Measurements from ENCODE around the gene RGL1.

The RGL1 gene

DNA sequence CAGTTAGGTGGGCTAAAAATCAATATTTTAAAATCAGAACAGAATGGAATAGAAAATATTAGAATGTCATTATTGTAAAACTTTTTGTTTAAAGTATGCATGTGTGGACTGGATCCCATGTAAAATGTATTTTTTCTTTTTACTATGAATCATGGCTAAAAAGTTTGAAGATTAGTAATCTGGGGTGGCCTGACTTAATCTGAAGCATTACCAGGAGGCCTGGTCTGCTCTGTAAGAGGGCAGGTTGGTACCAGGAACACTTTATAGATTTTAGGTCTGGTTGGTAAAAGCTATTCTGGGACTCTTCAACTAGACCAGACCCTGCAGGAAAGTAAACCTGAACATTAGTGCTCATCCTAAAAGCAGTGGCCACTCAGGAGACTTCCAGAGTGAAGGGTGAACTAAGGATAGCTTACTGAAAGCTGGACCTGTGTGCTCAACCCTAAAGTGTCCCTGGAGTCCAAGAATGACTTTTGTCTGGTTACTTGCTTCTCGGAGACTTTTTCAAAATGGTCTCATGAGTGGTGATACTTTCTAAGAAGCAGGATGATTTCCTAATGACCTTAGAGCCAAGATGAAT lies 16.5 kb downstream of the RGL1 start:
- DNase-seq (ENCODE audit: low read depth in 1 of 2, low spot score in 1 of 2), result no peak

DNA sequence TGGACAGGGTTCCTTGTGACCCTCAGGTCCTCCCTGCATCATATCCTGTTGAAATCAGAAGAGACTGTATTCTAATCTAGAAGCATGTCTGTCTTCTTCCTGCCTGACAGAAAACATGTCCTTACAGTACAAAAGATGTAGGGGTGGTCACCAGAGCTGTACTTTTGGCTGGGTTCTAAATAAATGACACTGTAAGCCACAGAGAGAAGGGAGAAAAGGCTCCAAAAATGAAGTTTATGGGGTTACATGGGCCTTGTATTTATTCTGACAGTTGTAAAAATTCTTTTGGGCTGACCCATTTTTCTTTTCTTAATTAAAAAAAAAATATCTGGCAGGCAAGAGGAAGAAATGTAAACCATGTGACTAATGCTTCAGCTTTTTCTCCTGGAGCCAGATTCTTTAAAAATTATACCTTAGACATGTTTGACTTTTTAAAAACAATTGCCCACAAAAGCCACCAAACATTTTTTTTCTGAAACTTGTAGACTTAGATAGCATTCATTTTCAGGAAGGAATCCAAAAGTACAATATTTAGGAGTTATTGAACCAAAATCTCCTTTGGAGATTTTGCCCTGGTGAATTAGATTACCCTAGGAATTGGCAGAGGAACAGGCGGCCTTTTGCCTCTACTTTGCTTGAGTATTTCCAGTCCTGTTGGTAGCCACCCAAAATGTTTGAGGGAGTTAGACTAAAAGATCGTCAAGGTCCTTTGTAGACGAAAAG lies 17.1 kb downstream of the RGL1 start:
- no peak for DNase-seq (ENCODE audit: low read depth in 1 of 2, low spot score in 1 of 2)

DNA sequence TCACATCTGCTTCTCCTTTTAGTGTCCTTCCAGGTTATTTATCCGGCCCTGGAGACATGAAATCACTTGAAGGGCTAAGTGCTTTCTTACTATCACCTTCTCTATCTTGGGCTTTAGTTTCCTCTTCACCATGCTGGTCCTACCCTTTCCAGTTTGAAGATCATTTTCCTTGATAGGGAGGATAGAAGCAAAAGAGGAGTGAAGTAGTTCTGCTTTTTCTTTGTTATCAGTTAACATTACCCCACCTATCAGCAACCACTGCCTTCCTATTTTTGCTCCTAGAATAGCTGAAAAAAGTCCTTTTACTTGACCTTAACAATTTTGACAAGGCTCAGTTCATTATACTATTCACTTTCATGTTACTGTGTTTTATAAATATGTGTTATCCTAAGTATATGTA lies 19.4 kb downstream of the RGL1 start:
- DNase-seq (ENCODE audit: low read depth in 1 of 2, low spot score in 1 of 2), result no peak

DNA sequence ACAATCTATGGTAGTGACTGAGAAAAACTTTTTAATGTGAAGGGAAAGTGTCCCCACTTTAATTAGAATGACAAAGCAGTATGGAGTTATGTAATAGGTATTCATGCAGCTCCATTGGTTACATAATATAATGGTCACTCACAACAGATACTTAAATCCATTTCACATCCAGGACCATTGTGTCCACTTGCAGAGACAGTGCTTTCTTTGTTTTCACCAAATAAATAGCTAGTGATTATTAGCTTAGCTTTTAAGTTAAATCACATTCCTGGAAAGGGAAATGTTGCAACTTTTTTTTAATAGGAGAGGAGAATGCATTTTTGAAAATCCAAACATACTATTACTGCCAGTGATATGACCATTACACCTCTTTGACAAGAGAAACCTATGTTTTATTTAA lies 22.9 kb downstream of the RGL1 start:
- DNase-seq (ENCODE audit: low read depth in 1 of 2, low spot score in 1 of 2), result no peak

DNA sequence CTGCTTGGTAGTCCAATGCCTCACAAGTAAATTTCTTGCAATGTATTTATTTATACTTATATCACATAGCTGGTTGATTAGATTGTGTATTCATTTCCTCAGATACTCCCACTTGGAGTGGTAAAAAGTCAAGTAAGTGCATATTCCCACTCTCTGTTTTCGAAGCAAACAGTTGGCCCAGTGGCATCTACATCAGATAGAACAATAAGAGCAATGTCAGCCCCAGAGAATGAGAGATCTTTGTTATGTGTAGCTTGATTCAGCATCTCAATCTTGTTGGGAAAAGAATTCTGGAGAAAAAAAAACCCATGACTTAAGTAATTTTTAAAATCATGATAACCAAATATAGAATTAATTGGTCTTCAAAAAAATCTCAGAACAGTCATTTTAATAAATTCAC lies 25.5 kb downstream of the RGL1 start:
- DNase-seq (ENCODE audit: low read depth in 1 of 2, low spot score in 1 of 2), result no peak

DNA sequence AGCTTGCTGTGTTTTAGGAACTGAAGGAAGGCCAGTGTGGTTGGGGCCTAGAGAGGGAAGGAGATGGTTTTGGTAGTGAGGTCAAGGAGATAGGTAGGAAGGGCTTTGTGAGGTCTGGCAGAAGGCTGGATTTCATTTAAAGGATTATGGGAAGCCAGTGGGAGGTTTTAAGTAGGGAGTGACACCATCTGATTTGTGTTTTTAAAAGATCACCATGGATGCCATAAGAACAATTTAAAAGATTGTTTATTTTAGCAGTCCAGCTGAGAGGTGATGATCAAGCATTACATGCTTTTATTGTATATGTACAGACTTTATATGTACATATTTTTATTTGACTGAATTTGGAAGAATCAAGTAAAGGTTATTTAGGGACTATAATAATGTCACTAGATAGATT lies 26.4 kb downstream of the RGL1 start:
- no peak for DNase-seq (ENCODE audit: low read depth in 1 of 2, low spot score in 1 of 2)

DNA sequence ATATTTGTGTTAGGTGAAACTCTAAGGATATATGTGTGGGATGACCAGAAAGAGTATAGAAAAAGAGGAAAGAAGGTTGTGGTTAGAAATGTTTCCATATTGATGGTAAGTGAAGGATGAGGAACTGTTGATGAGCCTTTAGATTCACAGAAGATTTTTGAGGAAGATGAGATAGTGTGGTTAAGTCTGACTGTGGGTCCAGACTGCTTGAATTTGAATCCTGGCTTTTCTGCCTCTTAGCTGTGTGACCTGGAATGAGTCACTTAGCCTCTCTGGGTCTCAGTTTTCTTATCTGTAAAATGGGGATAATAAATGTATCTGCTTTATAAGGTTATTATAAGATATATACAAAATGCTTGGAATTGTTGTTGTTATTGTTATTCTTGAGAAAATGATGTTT lies 27.5 kb downstream of the RGL1 start:
- DNase-seq (ENCODE audit: low read depth in 1 of 2, low spot score in 1 of 2), result no peak

DNA sequence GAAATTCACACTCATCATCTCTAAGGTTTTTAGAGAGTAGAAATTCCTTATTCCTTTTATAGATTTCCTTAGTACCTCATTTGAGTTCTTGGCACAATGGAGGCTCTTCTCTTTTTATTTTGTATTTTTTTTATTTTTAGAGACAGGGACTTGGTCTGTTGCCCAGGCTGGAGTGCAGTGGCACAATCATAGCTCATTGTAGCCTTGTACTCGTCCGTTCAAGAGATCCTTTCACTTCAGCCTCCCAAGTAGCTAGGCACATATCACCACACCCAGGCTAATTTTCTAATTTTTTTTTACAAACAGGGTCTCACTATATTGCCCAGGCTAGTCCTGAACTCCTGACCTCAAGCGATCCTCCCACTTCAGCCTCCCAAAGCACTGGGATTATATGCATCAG lies 29.6 kb downstream of the RGL1 start:
- DNase-seq (ENCODE audit: low read depth in 1 of 2, low spot score in 1 of 2), result no peak

DNA sequence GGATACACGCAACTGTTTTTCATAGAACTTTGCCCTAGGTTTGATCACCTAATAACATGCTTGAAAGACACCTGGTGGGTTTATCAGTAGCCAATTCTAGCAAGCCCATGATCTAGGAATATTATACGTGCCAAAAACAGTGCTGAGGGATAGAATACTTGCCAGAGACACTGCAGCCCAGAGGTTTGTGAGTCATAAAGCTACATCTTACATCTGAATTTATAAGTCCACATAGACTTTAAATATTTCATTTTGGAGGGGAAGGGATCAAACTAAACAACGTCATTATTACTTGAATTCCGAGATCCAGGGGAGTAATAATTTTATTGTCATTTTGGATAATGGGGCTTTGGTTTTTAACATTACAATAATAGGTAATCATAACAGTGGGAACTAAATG lies 31.7 kb downstream of the RGL1 start:
- DNase-seq (ENCODE audit: low read depth in 1 of 2, low spot score in 1 of 2), result no peak

DNA sequence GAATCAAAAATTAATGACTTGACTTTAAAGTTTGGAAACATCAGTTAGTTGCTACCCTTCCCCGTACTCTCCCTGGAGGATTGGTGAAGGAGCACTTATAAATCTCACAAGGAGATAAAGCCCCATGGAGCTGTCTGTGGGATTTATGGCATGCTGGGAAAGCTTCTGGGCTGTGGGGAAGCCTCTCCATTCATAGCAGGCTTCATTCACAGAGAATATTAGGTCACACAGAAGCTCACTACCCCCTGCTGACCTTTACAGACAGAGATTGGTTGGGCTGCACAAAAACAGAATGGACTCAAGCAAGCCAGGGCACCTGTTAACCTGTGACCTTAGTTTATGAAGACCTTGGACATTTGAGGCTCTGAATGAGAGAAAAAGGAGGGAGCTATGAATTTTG lies 32.1 kb downstream of the RGL1 start:
- no peak for DNase-seq (ENCODE audit: low read depth in 1 of 2, low spot score in 1 of 2)

DNA sequence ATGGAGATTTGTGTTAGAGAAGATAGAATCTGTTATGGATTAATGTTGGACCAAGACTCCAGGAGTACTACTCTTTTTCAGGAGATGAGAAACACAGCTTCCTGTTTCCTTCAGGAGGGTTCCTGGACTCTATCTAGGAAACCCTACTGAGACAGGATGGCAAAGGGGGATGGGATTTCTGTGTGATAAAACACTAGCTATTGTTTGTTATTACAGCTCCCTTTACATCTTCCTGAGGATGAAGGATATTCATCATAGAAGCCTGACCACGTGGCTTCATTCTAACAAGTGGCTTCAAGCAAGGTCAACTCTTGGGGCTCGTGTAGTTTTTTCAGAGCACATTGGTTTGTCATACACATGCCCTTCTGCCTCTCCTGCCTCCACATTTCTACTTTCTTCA lies 33.3 kb downstream of the RGL1 start:
- DNase-seq (ENCODE audit: low read depth in 1 of 2, low spot score in 1 of 2), result no peak

DNA sequence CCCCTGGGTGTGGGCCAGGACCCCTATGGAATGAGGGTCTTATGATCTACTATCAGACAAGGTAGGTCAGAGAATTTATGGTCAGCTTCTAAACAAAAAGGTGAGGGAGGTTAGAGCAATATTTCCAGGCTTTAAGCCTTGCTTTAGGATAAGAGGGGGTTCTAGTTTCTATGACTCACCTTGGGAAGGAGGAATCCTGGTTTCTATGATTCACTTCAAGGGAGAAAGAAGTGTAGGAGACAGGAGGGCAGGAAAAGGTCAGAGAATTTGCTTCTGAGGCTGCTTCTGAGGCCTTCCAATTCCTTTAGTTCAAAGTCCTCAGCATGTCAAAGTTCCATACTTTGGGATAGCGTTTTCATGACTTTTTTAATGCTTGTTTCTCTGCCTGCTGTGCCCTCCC lies 35.2 kb downstream of the RGL1 start:
- no peak for DNase-seq (ENCODE audit: low read depth in 1 of 2, low spot score in 1 of 2)

DNA sequence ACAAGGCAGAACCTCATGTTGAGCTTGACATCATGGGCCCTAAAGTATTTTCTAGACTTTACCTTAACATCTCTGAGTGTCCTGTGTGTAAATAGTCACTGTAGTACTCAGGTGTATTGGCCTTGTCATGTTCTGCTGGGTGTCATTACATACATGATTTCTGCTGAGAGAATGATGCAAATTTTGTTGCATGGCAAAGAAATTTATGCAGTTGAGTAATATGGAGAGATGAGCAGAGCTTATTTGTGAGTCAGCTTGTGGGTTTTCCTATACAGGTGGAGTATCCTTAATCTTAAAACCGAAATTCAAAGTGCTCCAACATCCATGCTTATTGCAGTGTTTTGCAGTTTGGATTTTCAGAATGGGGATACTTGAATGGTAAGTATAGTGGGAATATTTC lies 36.6 kb downstream of the RGL1 start:
- DNase-seq (ENCODE audit: low read depth in 1 of 2, low spot score in 1 of 2), result no peak

DNA sequence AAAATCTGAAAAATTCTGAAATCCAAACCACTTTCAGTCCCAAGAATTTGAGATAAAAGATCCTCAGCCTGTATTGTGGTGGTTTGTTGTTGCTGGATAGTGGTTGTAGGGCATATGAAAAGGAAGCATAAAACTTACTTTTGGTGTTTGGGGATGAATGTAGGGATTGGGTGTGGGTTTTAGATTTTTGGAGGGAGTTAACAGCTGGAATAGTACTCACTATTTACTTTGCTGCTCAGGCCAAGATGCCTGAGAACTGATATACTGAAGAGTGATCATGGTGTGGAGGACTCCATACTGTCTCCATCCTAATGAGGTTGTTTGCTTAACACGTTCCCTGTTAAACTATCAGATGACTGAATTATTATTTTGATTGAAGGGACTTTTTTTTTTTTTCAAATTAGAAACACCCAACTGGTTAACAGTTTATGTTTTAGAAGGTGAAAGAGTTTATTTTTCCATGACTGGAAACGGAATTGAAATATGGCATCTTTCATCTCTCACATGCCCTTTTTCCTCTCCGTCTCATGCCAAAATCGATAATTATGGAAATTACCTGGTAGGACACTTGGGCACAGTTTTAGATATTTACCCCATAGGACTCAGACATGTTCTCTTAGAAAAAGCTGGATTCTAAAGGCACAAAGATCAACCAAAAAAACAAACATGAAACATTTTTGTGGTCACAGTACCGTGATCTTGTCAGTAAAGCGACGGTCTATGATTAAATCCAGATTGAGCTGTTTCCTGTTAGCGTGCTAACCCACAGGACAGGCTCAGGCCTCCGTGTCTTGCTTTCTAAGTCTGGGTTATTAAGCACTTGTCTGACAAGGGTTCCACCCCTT lies 37.3 kb downstream of the RGL1 start:
- DNase-seq (ENCODE audit: low read depth in 1 of 2, low spot score in 1 of 2), result no peak

DNA sequence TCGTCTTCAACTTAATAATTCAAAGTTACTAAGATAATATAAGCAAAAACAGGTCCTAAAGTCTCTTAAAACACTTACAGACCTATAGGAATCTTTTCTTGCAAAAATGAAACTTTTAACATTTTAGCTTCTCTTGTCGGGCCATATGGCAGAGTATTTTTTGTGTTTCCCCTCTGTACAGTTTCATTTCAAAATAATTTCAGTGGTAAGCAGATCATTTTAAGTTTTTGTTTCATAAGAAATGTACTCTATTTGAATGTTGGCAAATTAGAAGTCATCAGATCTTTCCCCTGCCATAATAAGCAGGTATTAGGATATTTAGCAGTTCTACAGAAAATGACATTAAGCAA lies 37.9 kb downstream of the RGL1 start:
- no peak for DNase-seq (ENCODE audit: low read depth in 1 of 2, low spot score in 1 of 2)

DNA sequence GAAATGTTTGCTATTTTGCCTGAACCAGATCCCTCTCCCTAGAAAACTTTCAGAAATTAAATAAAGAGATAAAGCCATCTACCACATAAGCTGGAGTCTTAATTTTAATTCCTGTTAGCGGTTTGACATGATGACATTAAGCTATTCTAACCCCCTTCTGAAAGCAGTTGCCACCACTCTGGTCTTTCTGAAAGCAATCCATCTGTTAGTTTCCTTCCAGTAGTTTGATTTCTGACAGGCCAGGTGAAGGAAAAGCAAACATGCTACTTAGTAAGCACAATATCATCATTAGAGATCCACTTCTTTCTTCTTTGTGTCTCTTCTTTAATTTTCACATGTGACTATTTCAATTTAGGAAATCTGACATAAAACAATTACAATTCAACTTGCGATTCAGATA lies 39.9 kb downstream of the RGL1 start:
- DNase-seq (ENCODE audit: low read depth in 1 of 2, low spot score in 1 of 2), result no peak

DNA sequence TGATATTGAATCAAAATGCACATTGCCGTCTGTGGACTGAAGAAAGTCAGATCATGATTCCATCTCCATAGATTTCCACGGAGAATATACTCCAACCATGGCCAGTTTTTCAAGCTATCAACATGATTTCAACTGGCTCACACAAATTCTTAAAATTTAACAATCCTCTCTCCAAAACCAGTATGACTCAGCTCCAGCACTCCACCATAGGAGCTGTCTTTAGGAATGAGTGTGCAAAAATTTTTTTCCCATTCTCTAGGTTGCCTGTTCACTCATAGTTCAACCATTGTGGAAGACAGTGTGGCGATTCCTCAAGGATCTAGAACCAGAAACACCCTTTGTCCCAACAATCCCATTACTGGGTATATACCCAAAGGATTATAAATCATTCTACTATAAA lies 40.8 kb downstream of the RGL1 start:
- no peak for DNase-seq (ENCODE audit: low read depth in 1 of 2, low spot score in 1 of 2)

DNA sequence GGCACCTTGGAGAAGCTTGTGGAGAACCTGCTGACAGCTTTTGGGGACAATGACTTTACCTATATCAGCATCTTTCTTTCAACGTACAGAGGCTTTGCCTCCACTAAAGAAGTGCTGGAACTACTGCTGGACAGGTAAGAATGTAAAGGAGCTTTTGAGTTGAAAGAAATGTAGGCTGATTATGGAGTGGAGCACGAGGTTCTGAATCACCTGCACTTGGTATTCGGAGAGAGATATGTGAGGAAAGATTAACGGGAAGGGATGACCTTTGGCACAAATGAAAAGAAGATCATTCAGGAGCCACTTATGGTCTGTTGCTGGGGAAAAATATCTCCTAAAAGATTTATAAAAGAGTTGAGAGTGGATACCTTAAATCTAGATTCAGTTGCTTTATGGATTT lies 42.7 kb downstream of the RGL1 start:
- DNase-seq (ENCODE audit: low read depth in 1 of 2, low spot score in 1 of 2), result no peak

DNA sequence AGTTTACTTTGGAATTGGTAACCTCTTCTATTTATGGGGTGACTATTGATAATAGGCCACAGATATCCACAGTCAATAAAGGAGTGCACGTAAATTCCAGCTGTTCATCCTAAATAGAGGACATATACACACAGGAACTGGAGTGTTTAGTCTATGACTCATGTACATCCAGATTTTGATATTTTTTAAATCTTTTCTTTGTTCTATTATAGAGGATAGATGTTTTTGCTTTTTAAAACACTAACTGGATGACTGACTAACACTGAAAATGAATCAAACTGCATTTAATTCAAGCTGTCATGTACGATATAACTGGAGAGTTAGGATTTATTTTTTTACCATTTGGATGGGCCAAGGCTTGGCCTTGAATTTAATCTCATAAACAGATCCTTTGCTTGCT lies 45.9 kb downstream of the RGL1 start:
- no peak for DNase-seq (ENCODE audit: low read depth in 1 of 2, low spot score in 1 of 2)

DNA sequence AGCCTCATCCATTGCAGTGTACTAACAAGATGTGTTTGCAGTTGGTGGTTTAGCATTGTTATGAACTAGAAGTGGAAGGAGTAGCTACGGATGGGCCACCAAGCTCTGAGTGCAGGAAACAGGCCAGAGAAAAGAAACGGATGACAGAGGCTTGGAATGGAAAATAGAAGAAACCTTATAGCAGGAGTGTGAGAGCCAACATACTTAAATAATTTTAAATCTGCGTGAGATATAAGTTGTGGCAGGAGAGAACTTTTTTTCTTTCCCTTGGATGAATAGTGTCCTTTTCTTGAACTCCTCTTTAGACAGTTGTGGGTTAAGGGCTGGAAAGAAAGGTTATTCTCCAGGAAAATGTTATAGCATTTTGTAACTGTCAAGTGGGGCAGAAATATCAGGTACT lies 54.2 kb downstream of the RGL1 start:
- DNase-seq (ENCODE audit: low read depth in 1 of 2, low spot score in 1 of 2), result no peak

DNA sequence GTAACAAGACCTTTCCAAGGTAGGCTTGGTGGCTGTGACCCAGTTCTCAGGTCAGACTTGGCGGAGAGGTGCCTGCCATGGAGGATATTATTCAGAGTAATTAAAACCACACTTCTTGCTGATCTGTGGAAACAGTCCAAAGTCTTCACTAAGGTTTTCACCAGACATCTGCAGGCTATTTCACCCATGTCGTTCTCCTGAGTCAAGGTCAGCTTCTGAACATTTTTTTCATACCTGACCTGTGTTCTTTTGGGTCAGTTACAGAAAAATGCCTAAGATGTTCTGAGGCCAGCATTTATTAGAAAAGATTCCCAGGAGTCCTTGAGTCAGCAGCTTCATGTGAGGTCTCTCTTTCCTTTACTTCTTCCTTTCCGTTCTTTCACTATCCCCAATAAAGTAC lies 54.9 kb downstream of the RGL1 start:
- no peak for DNase-seq (ENCODE audit: low read depth in 1 of 2, low spot score in 1 of 2)

DNA sequence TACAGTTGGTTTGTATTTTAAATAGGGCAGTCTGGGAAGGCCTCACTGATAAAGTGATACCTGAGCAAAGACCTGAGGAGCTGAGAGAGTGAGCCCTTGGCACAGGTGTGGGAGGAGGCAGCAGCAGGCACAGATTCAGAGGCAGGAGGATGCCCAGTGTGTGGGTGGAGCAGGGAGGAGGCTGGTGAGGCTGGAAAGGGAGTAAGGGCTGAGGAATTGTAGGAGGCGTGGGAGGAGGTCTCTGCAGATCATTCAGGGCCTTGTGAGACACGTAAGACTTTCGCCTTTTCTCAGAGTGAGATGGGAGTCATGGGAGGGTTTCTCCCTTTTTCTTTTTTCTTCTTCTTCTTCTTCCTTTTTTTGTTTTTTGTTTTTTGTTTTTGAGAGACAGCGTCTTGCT lies 58.0 kb downstream of the RGL1 start:
- DNase-seq (ENCODE audit: low read depth in 1 of 2, low spot score in 1 of 2), result no peak

DNA sequence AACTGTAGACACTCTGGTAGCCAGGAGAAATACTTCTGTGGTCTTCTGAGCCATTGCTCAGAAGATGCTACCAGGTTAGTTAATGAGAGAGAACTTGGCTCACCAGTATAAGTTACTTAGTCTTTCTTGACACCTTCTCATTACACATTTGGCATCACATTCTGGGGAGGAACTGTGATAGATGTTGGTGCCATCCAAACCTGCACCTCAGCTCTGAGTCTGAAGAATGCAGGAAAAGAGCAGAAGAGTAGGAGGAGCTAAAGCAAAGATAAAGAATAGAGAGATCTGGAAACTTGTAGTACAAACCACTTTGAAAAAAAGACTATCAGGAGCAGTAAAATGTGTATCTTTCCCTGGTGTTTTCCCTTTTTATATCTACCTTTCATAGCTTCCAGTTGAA lies 58.9 kb downstream of the RGL1 start:
- no peak for DNase-seq (ENCODE audit: low read depth in 1 of 2, low spot score in 1 of 2)

Measured in stimulated activated CD4-positive, alpha-beta T cell treated with anti-CD3 and anti-CD28 coated beads, Interleukin-15, amount 100 ng/mL, for 1 hour (primary cell).